SK-N-DZ (cell line): Measurements from ENCODE around the gene TBC1D2B.
"Not testable (repeated sequence)": the region's sequence is repeated elsewhere in the genome, so short reads cannot be mapped to it uniquely, and the experiment has no call there.

ENCODE experiments used
- DNase-seq: peaks from one replicate; pipeline ENCODE4 v3.0.0-alpha.2; 2015; ENCODE audit warnings: low spot score

TBC1D2B gene

GRCh38 chr15:77975332-77976094 is 102.0 kb downstream of the TBC1D2B start:
- peak; percentile 92 for DNase-seq

GRCh38 chr15:77974416-77975331 is 102.8 kb downstream of the TBC1D2B start:
- DNase-seq, result no peak

GRCh38 chr15:77974098-77974414 is 103.5 kb downstream of the TBC1D2B start:
- DNase-seq, result no peak

GRCh38 chr15:77973273-77974097 is 104.0 kb downstream of the TBC1D2B start:
- DNase-seq, result not testable (repeated sequence)

- not testable (repeated sequence) for DNase-seq
These were observed 104.8 kb downstream of the TBC1D2B start for GRCh38 chr15:77972706-77973105.

- DNase-seq, result not testable (repeated sequence)
These were observed 105.6 kb downstream of the TBC1D2B start for GRCh38 chr15:77971875-77972274.

GRCh38 chr15:77970813-77971360 is 106.6 kb downstream of the TBC1D2B start:
- not testable (repeated sequence) for DNase-seq

GRCh38 chr15:77969055-77969454 is 108.5 kb downstream of the TBC1D2B start:
- DNase-seq, result no peak

- DNase-seq, result no peak
These were observed 109.7 kb downstream of the TBC1D2B start for GRCh38 chr15:77967798-77968197.

GRCh38 chr15:77967235-77967615 is 110.3 kb downstream of the TBC1D2B start:
- DNase-seq, result not testable (repeated sequence)

- DNase-seq, result no peak
These were observed 110.8 kb downstream of the TBC1D2B start for GRCh38 chr15:77966540-77967234.

GRCh38 chr15:77964193-77964592 is 113.3 kb downstream of the TBC1D2B start:
- no peak for DNase-seq

GRCh38 chr15:77959432-77959879 is 118.1 kb downstream of the TBC1D2B start:
- peak; percentile 64 for DNase-seq

- DNase-seq, result not testable (repeated sequence)
These were observed 118.6 kb downstream of the TBC1D2B start for GRCh38 chr15:77958716-77959431.

- not testable (repeated sequence) for DNase-seq
These were observed 119.5 kb downstream of the TBC1D2B start for GRCh38 chr15:77958021-77958420.

- DNase-seq, result not testable (repeated sequence)
These were observed 123.6 kb downstream of the TBC1D2B start for GRCh38 chr15:77953926-77954325.

- not testable (repeated sequence) for DNase-seq
These were observed 124.5 kb downstream of the TBC1D2B start for GRCh38 chr15:77952928-77953446.

- not testable (repeated sequence) for DNase-seq
These were observed 126.3 kb downstream of the TBC1D2B start for GRCh38 chr15:77951105-77951786.

- DNase-seq, result not testable (repeated sequence)
These were observed 127.0 kb downstream of the TBC1D2B start for GRCh38 chr15:77950470-77950869.
